ENCODE results near the gene KBTBD7.

The KBTBD7 gene

GRCh38 chr13:41162151-41162550, 32.2 kb downstream of the KBTBD7 start:
- no peaks in the 10 kb centered on the region for H3K36me3 ChIP-seq (ENCODE audit: control insufficient read depth, insufficient read depth, low read length)
- no peaks in the 10 kb centered on the region for H3K27me3 ChIP-seq (ENCODE audit: control insufficient read depth, insufficient read depth, low read length, poor library complexity, severe bottlenecking)
- no peak overlapping the region for H3K4me3 ChIP-seq (ENCODE audit: insufficient read depth, low read depth, low read length)
- no peaks in the 10 kb centered on the region for H3K9me3 ChIP-seq (ENCODE audit: control insufficient read depth, low read length)
- 97% methylated on average over 2 to 3 of the region's 3 CpGs for WGBS, 2 experiments
- H3K4me1 ChIP-seq (ENCODE audit: control insufficient read depth, insufficient read depth, low read length): no peaks in the 10 kb centered on the region
- H3K27ac ChIP-seq (ENCODE audit: insufficient read depth, low read depth, low read length, poor library complexity, severe bottlenecking): no peak overlapping the region

GRCh38 chr13:41159174-41159573, 35.2 kb downstream of the KBTBD7 start:
- Histone ChIP-seq H3K27me3 (ENCODE audit: control insufficient read depth, insufficient read depth, low read length, poor library complexity, severe bottlenecking) (no peaks in the 10 kb centered on the region), H3K36me3 (ENCODE audit: control insufficient read depth, insufficient read depth, low read length) (no peaks in the 10 kb centered on the region), H3K9me3 (ENCODE audit: control insufficient read depth, low read length) (no peaks in the 10 kb centered on the region), H3K4me3 (ENCODE audit: insufficient read depth, low read depth, low read length) (no peak overlapping the region), H3K4me1 (ENCODE audit: control insufficient read depth, insufficient read depth, low read length) (no peaks in the 10 kb centered on the region), H3K27ac (ENCODE audit: insufficient read depth, low read depth, low read length, poor library complexity, severe bottlenecking) (no peak overlapping the region)

- Histone ChIP-seq H3K9me3 (ENCODE audit: control insufficient read depth, low read length) (no peaks in the 10 kb centered on the region), H3K4me3 (ENCODE audit: insufficient read depth, low read depth, low read length) (no peak overlapping the region), H3K27me3 (ENCODE audit: control insufficient read depth, insufficient read depth, low read length, poor library complexity, severe bottlenecking) (no peaks in the 10 kb centered on the region), H3K36me3 (ENCODE audit: control insufficient read depth, insufficient read depth, low read length) (no peaks in the 10 kb centered on the region), H3K27ac (ENCODE audit: insufficient read depth, low read depth, low read length, poor library complexity, severe bottlenecking) (no peak overlapping the region), H3K4me1 (ENCODE audit: control insufficient read depth, insufficient read depth, low read length) (no peaks in the 10 kb centered on the region)
- 94 to 97% methylated on average over 4 of the region's 4 CpGs for WGBS, 2 experiments
Measured at GRCh38 chr13:41157048-41157717, 37.2 kb downstream of the KBTBD7 start.

GRCh38 chr13:41156620-41157019, 37.7 kb downstream of the KBTBD7 start:
- no peaks in the 10 kb centered on the region for H3K4me1 ChIP-seq (ENCODE audit: control insufficient read depth, insufficient read depth, low read length)
- 46 to 49% methylated on average over 2 of the region's 2 CpGs for WGBS, 2 experiments
- H3K27me3 ChIP-seq (ENCODE audit: control insufficient read depth, insufficient read depth, low read length, poor library complexity, severe bottlenecking): no peaks in the 10 kb centered on the region
- H3K27ac ChIP-seq (ENCODE audit: insufficient read depth, low read depth, low read length, poor library complexity, severe bottlenecking): no peak overlapping the region
- no peak overlapping the region for H3K4me3 ChIP-seq (ENCODE audit: insufficient read depth, low read depth, low read length)
- H3K9me3 ChIP-seq (ENCODE audit: control insufficient read depth, low read length): no peaks in the 10 kb centered on the region
- no peaks in the 10 kb centered on the region for H3K36me3 ChIP-seq (ENCODE audit: control insufficient read depth, insufficient read depth, low read length)

GRCh38 chr13:41154042-41154441, 40.3 kb downstream of the KBTBD7 start:
- Histone ChIP-seq H3K4me3 (ENCODE audit: insufficient read depth, low read depth, low read length) (no peak overlapping the region), H3K27ac (ENCODE audit: insufficient read depth, low read depth, low read length, poor library complexity, severe bottlenecking) (no peak overlapping the region), H3K9me3 (ENCODE audit: control insufficient read depth, low read length) (no peaks in the 10 kb centered on the region), H3K4me1 (ENCODE audit: control insufficient read depth, insufficient read depth, low read length) (no peaks in the 10 kb centered on the region), H3K36me3 (ENCODE audit: control insufficient read depth, insufficient read depth, low read length) (peaks cover 5% of the 10 kb centered on the region), H3K27me3 (ENCODE audit: control insufficient read depth, insufficient read depth, low read length, poor library complexity, severe bottlenecking) (no peaks in the 10 kb centered on the region)

- no peaks in the 10 kb centered on the region for H3K9me3 ChIP-seq (ENCODE audit: control insufficient read depth, low read length)
- no peak overlapping the region for H3K27ac ChIP-seq (ENCODE audit: insufficient read depth, low read depth, low read length, poor library complexity, severe bottlenecking)
- H3K4me1 ChIP-seq (ENCODE audit: control insufficient read depth, insufficient read depth, low read length): no peaks in the 10 kb centered on the region
- H3K36me3 ChIP-seq (ENCODE audit: control insufficient read depth, insufficient read depth, low read length): peaks cover 5% of the 10 kb centered on the region
- 85 to 99% methylated on average over 3 of the region's 3 CpGs for WGBS, 2 experiments
- H3K4me3 ChIP-seq (ENCODE audit: insufficient read depth, low read depth, low read length): no peak overlapping the region
- no peaks in the 10 kb centered on the region for H3K27me3 ChIP-seq (ENCODE audit: control insufficient read depth, insufficient read depth, low read length, poor library complexity, severe bottlenecking)
Measured at GRCh38 chr13:41152005-41152404, 42.4 kb downstream of the KBTBD7 start.

GRCh38 chr13:41150058-41150457, 44.3 kb downstream of the KBTBD7 start:
- Histone ChIP-seq H3K36me3 (ENCODE audit: control insufficient read depth, insufficient read depth, low read length) (peaks cover 5% of the 10 kb centered on the region), H3K27me3 (ENCODE audit: control insufficient read depth, insufficient read depth, low read length, poor library complexity, severe bottlenecking) (no peaks in the 10 kb centered on the region), H3K27ac (ENCODE audit: insufficient read depth, low read depth, low read length, poor library complexity, severe bottlenecking) (no peak overlapping the region), H3K9me3 (ENCODE audit: control insufficient read depth, low read length) (no peaks in the 10 kb centered on the region), H3K4me1 (ENCODE audit: control insufficient read depth, insufficient read depth, low read length) (no peaks in the 10 kb centered on the region), H3K4me3 (ENCODE audit: insufficient read depth, low read depth, low read length) (no peak overlapping the region)
- 86 to 91% methylated on average over 2 of the region's 2 CpGs for WGBS, 2 experiments

GRCh38 chr13:41148419-41149283, 45.7 kb downstream of the KBTBD7 start:
- no peak overlapping the region for H3K4me3 ChIP-seq (ENCODE audit: insufficient read depth, low read depth, low read length)
- 93% methylated on average over 3 of the region's 3 CpGs for WGBS, 2 experiments

GRCh38 chr13:41145136-41145908, 49.0 kb downstream of the KBTBD7 start:
- Histone ChIP-seq H3K4me1 (ENCODE audit: control insufficient read depth, insufficient read depth, low read length) (no peaks in the 10 kb centered on the region), H3K9me3 (ENCODE audit: control insufficient read depth, low read length) (no peaks in the 10 kb centered on the region), H3K4me3 (ENCODE audit: insufficient read depth, low read depth, low read length) (no peak overlapping the region), H3K27me3 (ENCODE audit: control insufficient read depth, insufficient read depth, low read length, poor library complexity, severe bottlenecking) (no peaks in the 10 kb centered on the region), H3K27ac (ENCODE audit: insufficient read depth, low read depth, low read length, poor library complexity, severe bottlenecking) (no peak overlapping the region), H3K36me3 (ENCODE audit: control insufficient read depth, insufficient read depth, low read length) (peaks cover 5% of the 10 kb centered on the region)
- 89 to 96% methylated on average over 4 of the region's 4 CpGs for WGBS, 2 experiments

More at GRCh38 chr13:41148419-41149283, 45.7 kb downstream of the KBTBD7 start:
- Histone ChIP-seq H3K9me3 (ENCODE audit: control insufficient read depth, low read length) (no peaks in the 10 kb centered on the region), H3K4me1 (ENCODE audit: control insufficient read depth, insufficient read depth, low read length) (no peaks in the 10 kb centered on the region), H3K27ac (ENCODE audit: insufficient read depth, low read depth, low read length, poor library complexity, severe bottlenecking) (no peak overlapping the region), H3K27me3 (ENCODE audit: control insufficient read depth, insufficient read depth, low read length, poor library complexity, severe bottlenecking) (no peaks in the 10 kb centered on the region), H3K36me3 (ENCODE audit: control insufficient read depth, insufficient read depth, low read length) (peaks cover 5% of the 10 kb centered on the region)

- H3K27me3 ChIP-seq (ENCODE audit: control insufficient read depth, insufficient read depth, low read length, poor library complexity, severe bottlenecking): no peaks in the 10 kb centered on the region
- H3K36me3 ChIP-seq (ENCODE audit: control insufficient read depth, insufficient read depth, low read length): peaks cover 2% of the 10 kb centered on the region
- H3K4me3 ChIP-seq (ENCODE audit: insufficient read depth, low read depth, low read length): no peak overlapping the region
- H3K27ac ChIP-seq (ENCODE audit: insufficient read depth, low read depth, low read length, poor library complexity, severe bottlenecking): no peak overlapping the region
- 94 to 95% methylated on average over 2 of the region's 2 CpGs for WGBS, 2 experiments
- H3K9me3 ChIP-seq (ENCODE audit: control insufficient read depth, low read length): no peaks in the 10 kb centered on the region
- no peaks in the 10 kb centered on the region for H3K4me1 ChIP-seq (ENCODE audit: control insufficient read depth, insufficient read depth, low read length)
Measured at GRCh38 chr13:41144576-41144975, 49.8 kb downstream of the KBTBD7 start.
